ENCODE measurements around the gene DHRS9. TPM values are rescaled to one million over a fixed set of nuclear protein-coding genes. Genes with fewer than 3 reads are reported as not detected.

DHRS9 gene
- total and polyA plus RNA-seq, 2 of the 4 experiments (the other 2 are of a cell fraction): not detected

DNA sequence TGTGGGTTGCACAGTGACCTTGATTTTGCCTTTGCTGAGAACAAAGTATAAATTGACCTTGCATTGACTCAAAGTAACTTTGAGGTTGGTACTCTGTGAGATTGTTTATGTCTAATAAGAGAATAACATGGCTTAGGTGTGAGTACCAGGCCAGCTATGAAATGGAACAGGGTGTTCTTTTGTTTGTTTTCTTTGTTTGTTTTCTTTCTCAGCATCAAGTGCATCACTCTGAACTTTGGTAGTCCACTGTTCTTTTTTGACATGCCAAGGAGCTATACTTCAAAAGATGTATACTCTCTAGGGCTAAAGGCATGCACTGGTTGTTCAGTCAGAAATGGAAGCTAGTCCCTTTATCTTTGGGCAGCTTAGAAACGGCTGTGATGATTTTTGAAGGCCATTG is 43.3 kb upstream of the DHRS9 start:
- no peak overlapping the region for H3K4me2 ChIP-seq (ENCODE audit: low read depth, low read length)
- H3K56ac ChIP-seq (ENCODE audit: extremely low read depth, insufficient read depth, low read length): no peak overlapping the region
- WGBS, 2 experiments (ENCODE audit: extremely low coverage in 2 of 2, insufficient read length in 1 of 2): no CpG with 5 or more reads among the region's 1 CpG
- no peak overlapping the region for H2BK5ac ChIP-seq (ENCODE audit: low read depth, low read length, poor library complexity, severe bottlenecking)
- no peak overlapping the region for H2AK5ac ChIP-seq (ENCODE audit: low read depth, low read length)
- ATAC-seq (ENCODE audit: low read depth) (no peak), DNase-seq (no peak)
- no peak overlapping the region for H4K8ac ChIP-seq (ENCODE audit: low read depth in 2 of 2, low read length in 2 of 2)
- H4K91ac ChIP-seq (ENCODE audit: insufficient read depth, low read depth, low read length): no peak overlapping the region
- H2BK120ac ChIP-seq (ENCODE audit: low read depth, low read length): no peak overlapping the region
- no peaks in the 10 kb centered on the region for H3K27me3 ChIP-seq (ENCODE audit: control insufficient read depth, insufficient read depth, low read length)
- no peaks in the 10 kb centered on the region for H3K9me1 ChIP-seq (ENCODE audit: insufficient read depth, low read length)
- in situ Hi-C loops (cut with MboI; ENCODE audit: low sequenced_read_pairs) (no loop called here), intact Hi-C loops (cut with micrococcal nuclease) (no loop called here), dilution Hi-C loops (cut with HindIII; ENCODE audit: low sequenced_read_pairs, unreplicated experiment) (no loop called here)
- no peak overlapping the region for H2BK15ac ChIP-seq (ENCODE audit: low read depth, low read length)
- H2BK20ac ChIP-seq (ENCODE audit: low read depth, low read length): no peak overlapping the region
- H3K4ac ChIP-seq (ENCODE audit: low read depth, low read length): no peak overlapping the region
- no peak overlapping the region for H3K14ac ChIP-seq (replicated peaks; ENCODE audit: low read depth, low read length)
- CTCF ChIA-PET: no interaction called here
- TF ChIP-seq BHLHE40 (IDR thresholded peaks at IDR 0.05; ENCODE audit: low read depth, low read length) (no peak), CEBPB (IDR thresholded peaks at IDR 0.05; ENCODE audit: low read depth, low read length) (no peak), MAFK (IDR thresholded peaks at IDR 0.05; ENCODE audit: low read depth, low read length) (no peak), RCOR1 (IDR thresholded peaks at IDR 0.05; ENCODE audit: insufficient replicate concordance, low read length) (no peak), MXI1 (IDR thresholded peaks at IDR 0.05; ENCODE audit: borderline replicate concordance, low read depth, low read length) (no peak), NFE2L2 (IDR thresholded peaks at IDR 0.05; ENCODE audit: low read depth, low read length) (no peak)
- H3K4me3 ChIP-seq (ENCODE audit: insufficient read depth, low read depth, low read length): no peak overlapping the region
- no peaks in the 10 kb centered on the region for H3K9me3 ChIP-seq (ENCODE audit: control insufficient read depth, insufficient read depth, low read length)
- no peaks in the 10 kb centered on the region for H3K4me1 ChIP-seq (ENCODE audit: control insufficient read depth, insufficient read depth, low read length)
- no peaks in the 10 kb centered on the region for H3K36me3 ChIP-seq (ENCODE audit: control insufficient read depth, insufficient read depth, low read length)
- H3K9ac ChIP-seq (ENCODE audit: low read depth, low read length): no peak overlapping the region
- no peak overlapping the region for H4K5ac ChIP-seq (ENCODE audit: low read depth, low read length)
- POLR2A ChIA-PET (ENCODE audit: unreplicated experiment): no interaction called here
- H4K20me1 ChIP-seq (ENCODE audit: insufficient read depth, low read length): no peaks in the 10 kb centered on the region
- no peak overlapping the region for H3K23ac ChIP-seq (ENCODE audit: low read depth, low read length)
- BruUV-seq (replicated peaks): no TSS peak
- H3K18ac ChIP-seq (ENCODE audit: low read depth, low read length): no peak overlapping the region
- no peak overlapping the region for H2AFZ ChIP-seq (replicated peaks; ENCODE audit: low read length, poor library complexity)
- no peak overlapping the region for H2AK9ac ChIP-seq (replicated peaks; ENCODE audit: low read depth, low read length, poor library complexity)
- no peak overlapping the region for H3K27ac ChIP-seq (ENCODE audit: insufficient read depth, low read length)
- no peaks in the 10 kb centered on the region for H3K79me1 ChIP-seq (ENCODE audit: low read depth in 1 of 2, low read length in 2 of 2)
